GM12873 (cell line): ENCODE measurements around the gene AOAH.

Source experiments
- CTCF ChIP-seq: IDR thresholded peaks from 2 replicates; pipeline ENCODE4 v1.5.1; 2012; ENCODE audit warnings: low read depth, mild to moderate bottlenecking, moderate library complexity, low read length, control low read depth; ENCODE audit not compliant: insufficient read depth; ENCODE audit errors: missing control alignments

Gene AOAH

DNA sequence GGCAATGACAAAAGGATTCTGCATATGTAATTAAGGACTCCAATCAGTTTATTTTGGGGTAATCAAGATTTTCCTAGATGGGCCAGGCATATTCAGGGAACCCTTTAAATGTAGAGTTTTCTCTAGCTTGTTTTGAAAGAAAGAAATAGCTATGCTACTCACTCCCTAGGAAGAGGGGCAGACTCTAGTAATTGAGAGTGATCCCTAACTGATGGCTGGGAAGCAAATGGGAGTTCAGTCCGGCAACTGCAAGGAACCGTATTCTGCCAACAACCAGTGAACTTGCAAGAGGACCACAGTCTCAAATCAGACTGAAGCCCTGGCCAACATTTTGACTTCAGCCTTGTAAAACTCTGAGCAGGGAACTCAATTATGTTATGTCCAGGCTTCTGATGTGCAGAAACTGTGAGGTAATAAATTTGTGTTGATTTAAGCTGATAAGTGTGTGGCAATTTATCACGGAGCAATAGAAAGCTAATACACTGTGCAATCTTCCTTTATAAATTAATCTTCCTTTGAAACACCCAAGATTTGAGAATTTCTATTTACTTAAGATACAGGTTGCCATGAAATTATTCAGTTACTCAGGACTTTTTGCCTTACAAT is 14.0 kb downstream of the AOAH start:
- no peak for TF ChIP-seq CTCF

- no peak for TF ChIP-seq CTCF
Measured at GRCh38 chr7:36708767-36709166, 15.5 kb downstream of the AOAH start.

DNA sequence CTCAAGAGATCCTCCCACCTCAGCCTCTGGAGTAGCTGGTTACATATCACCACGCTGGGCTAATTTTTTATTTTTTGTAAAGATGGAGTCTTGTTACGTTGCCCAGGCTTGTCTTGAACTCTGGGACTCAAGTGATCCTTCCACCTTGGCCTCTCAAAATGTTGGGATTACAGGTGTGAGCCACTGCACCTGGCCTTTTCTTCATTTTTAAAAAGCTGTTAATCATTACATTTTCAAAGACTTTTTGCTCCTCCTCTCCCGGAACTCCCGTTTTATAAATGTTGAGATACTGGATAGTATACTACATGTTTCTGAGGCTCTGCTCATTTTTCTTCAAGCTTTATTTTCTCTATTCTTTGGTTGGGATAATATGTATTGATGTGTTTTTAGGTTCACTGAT is 16.4 kb downstream of the AOAH start:
- no peak for TF ChIP-seq CTCF

DNA sequence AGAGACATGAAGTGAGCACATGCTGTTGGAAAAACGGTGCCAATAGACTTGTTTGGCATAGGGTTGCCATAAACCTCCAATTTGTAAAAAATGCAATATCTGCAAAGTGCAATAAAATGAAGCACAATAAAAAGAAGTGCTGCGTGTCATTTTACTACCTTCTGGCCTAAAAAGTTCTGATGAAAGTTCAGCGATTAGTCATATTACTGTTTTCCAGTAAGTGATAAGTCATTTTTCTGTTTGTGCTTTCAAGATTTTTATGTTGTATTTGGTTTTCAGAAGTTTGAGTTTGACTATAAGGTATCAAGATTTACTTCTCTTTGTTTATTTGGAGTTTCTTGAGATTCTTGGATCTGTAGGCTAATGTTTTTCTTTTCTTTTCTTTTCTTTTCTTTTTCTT is 16.8 kb downstream of the AOAH start:
- no peak for TF ChIP-seq CTCF

DNA sequence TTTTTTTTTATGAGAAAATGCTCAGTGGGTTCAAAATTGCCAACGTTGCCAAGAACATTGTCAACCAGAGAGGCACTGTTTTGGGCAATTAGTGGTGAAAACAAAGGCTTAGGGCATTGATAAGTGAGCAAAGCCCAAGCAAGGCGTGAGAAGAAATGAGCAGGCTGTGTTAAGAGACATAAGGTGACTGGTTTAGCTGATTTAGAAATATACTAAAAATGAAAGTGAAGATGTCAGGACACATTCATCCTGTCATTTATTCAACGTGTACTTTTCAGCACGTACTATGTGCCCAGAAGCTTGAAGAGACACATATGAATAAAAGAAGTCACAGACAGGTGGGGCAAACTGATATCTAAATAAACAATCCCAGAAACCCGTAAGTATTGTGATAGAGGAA is 31.8 kb downstream of the AOAH start:
- no peak for TF ChIP-seq CTCF

- no peak for TF ChIP-seq CTCF
Measured at GRCh38 chr7:36691983-36692382, 32.3 kb downstream of the AOAH start.

GRCh38 chr7:36690514-36691187 is 33.6 kb downstream of the AOAH start:
- no peak for TF ChIP-seq CTCF

GRCh38 chr7:36690041-36690440 is 34.3 kb downstream of the AOAH start:
- no peak for TF ChIP-seq CTCF
